HG03521 (cell line): ENCODE measurements around the gene OTOS.

ENCODE experiments used
- ATAC-seq: cut with Tn5 transposase; IDR thresholded peaks from one replicate; pipeline ENCODE4 v1.9.1; 2021; ENCODE audit warnings: mild to moderate bottlenecking, moderate library complexity; ENCODE audit not compliant: unreplicated experiment

OTOS gene

DNA sequence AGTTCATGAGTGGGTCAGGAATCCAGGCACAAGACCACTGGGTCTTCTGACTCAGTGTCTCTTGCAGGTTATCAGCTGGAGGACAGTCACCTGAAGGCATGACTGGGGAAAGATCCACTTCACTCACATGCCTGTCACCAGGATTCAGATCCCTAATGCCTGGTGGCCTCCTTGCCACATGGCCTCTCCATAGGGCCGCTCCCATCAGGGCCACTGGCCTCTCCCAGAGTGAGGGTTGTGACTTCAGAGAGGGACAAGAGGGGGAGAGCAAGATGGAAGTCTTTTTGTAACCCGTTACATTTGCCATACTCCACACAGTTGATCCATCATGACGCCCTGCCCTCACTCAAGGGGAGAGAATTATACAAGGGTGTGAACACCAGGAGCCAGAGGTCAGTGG is 13.0 kb upstream of the OTOS start:
- ATAC-seq = no peak

DNA sequence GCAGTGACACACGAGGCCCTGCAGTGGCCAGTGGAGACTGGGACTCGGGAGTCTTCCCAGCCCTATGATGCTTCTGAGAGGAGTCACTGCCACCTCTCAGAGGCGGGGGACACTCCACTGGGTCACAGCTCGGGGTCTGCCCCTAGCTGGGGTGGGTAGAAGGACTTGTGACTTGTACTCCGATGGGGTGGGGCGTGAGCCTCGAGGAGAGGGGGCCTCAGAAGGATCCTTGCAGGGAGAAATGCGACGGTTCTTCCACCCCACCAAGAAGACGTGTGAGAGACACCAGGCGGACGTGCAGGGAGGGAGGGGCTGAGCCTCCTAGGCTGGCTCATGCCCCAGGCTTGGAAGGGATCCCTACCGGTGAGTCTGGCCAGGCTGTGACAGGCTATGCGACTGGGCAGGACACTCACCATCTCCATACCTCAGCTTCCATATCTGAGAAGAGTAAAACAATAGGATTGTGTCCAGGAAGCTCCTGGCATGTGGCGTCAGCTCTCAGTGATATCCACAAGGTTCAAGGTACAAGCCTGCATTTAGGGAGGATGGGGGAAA is 11.1 kb upstream of the OTOS start:
- ATAC-seq = no peak

DNA sequence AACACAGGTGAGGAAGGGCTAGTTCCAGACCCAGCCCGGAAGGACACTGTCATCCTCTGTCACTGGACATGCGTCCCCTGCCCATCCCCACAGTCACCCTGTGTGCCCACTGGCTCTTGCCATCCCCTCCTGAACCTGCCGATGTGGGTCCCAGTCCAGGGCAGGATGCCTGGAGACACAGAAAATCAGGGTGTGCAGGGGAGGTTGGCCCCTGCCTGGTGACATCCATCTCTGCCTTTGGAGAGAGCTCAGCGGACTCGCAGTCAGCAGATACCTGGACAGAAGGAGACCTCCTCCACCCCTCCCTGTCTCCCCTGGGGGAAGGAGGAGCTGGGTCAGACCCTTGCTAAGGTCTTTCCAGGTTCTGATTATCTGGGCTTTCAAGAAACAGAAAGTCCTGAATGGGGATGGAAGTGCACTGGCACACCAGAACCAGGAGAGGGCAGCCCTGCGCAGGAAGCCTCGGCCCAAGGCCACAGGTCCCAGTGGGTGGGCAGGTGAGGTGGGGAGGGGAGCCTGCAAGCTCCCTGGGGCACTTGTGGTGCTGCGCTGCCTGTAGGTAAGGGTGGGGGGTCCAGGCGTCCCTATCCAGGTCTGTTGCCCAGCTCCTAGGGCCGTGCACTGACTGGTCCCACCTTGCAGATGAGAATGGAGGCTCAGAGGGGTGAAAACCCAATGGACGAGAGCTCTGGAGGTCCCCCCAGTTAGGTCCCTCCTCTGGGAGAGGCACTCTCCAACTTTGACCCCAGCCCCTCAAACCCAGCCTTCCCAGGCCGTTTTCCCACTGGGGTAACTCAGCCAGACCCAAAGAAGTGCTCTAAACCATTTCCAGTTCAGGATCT is 9.7 kb upstream of the OTOS start:
- no peak for ATAC-seq

DNA sequence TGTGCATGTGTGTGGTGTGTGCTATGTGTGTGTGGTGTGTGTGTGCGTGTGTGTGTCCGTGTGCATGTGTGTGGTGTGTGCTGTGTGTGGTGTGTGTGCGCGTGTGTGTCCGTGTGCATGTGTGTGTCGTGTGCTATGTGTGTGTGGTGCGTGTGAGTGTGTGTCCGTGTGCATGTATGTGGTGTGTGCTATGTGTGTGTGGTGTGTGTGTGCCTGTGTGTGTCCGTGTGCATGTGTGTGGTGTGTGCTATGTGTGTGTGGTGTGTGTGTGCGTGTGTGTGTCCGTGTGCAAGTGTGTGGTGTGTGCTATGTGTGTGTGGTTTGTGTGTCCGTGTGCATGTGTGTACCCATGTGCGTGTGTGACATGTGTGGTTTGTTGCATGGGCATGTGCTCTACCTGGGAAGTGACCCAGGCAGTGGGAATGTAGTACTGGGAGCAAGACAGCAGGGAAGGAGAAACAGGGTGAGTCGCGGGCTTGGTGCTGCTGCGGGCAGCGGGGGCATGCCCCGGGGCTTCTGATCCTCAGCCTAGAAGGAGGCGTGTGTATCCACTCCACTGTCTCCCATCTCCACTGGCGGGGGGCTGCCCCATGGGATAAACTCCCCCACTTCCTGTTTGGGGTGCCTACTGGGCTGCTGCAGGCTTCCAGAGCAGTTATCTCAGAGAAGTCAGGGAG is 7.6 kb upstream of the OTOS start:
- ATAC-seq = no peak

DNA sequence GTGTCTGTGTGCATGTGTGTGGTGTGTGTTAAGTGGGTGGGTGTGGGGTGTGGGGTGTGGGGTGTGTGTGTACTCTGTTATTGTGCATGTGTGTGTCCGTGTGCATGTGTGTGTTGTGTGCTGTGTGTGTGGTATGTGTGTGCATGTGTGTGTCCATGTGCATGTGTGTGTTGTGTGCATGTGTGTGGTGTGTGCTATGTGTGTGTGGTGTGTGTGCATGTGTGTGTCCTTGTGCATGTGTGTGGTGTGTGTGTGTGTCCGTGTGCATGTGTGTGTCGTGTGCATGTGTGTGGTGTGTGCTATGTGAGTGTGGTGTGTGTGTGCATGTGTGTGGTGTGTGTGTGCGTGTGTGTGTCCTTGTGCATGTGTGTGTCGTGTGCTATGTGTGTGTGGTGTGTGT is 6.9 kb upstream of the OTOS start:
- ATAC-seq = no peak

DNA sequence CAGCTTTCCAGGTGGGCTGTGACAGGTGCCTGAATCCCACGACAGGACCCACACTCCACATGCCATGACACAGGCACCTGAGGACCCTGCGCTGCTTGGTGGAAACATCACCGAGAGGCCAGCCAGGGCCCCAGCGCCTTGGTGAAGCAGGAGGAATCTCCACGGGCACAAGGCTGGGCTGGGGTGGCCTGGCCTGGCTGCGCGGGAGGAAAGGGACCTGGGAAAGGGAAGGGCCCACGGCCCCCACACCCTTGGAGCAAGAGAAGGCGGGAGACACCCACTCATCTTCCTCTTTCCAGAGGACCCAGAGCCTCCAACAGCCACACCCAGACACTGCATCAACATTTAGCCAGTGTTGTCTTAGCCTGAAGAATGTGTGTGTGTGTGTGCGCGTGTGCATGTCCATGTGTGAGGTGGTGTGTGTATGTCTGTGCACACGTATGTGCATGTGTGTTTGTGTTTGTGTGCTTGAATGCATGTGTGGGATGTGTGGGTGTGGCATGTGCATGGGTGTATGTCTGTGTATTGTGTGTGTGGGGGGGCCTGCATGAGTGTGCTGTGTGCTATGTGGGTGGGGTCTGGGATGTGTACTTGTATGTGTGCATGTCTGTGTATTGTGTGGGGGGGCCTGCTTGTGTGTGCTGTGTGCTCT is 6.3 kb upstream of the OTOS start:
- ATAC-seq = no peak

DNA sequence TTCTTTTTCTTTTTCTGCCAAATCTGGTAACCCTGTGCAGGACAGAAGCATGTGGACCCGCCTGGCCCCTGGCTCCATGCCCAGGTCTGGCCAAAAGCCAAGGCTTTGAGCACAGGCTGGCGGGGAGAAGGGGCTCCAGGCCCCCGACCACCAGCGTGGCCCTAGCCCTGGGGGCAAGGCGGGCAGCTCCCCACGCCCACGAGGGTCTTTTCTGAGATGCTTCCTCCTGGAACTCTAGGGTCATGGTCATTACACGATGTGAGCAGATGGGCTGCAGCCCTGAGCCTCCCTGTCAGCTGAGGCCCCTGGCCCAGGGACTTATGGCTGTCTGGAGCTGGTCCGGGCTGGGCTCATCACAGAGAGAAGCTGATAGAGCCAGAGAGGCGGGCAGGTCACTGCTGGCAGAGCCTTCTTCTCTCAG is 5.7 kb upstream of the OTOS start:
- no peak for ATAC-seq

DNA sequence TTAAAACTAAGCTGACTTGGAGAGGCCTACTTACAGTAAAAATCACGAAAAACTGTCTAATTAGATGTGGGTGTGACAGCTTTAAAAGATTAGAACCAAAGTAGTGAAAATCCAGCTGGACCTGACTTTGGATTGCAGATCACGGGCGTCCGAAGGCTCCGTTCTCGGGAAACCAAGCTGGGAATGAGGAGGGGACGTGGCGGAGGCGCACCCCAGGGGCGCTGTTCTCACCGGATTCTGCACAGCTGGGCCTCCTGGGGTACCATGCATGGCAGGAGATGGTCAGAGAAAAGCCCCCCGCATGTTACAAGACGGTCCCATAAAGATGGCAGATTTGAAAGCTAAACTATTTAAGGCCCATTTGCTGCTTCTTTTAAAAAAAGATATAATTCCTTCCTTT is 5.0 kb upstream of the OTOS start:
- no peak for ATAC-seq

DNA sequence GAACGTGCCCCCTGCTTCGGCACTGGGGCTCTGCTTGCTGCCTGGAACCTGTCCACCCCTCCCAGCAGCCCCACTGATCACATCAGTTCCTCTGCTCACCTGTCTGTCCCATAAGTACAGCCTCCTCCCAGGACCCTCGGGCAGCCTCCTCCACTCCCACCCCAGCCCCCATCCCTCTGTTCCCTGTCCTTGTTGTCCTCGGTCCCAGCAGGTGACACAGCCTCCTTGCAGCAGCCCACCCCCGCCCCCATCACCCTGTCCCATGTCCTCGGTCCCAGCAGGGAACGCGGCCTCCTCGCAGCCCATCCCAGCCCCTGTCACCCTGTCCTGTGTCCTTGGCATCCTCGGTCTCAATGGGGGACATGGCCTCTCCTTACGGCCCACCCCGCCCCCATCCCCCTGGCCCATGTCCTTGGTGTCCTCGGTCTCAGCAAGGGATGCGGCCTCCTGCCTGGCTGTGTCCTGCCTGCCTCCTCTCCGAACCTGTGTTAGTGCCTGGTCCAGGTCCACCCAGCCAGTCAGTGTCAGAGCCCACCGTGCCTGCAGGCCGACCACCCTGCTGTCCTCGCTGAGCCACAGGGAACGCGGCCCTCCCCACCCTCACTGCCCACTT is 4.3 kb upstream of the OTOS start:
- no peak for ATAC-seq

DNA sequence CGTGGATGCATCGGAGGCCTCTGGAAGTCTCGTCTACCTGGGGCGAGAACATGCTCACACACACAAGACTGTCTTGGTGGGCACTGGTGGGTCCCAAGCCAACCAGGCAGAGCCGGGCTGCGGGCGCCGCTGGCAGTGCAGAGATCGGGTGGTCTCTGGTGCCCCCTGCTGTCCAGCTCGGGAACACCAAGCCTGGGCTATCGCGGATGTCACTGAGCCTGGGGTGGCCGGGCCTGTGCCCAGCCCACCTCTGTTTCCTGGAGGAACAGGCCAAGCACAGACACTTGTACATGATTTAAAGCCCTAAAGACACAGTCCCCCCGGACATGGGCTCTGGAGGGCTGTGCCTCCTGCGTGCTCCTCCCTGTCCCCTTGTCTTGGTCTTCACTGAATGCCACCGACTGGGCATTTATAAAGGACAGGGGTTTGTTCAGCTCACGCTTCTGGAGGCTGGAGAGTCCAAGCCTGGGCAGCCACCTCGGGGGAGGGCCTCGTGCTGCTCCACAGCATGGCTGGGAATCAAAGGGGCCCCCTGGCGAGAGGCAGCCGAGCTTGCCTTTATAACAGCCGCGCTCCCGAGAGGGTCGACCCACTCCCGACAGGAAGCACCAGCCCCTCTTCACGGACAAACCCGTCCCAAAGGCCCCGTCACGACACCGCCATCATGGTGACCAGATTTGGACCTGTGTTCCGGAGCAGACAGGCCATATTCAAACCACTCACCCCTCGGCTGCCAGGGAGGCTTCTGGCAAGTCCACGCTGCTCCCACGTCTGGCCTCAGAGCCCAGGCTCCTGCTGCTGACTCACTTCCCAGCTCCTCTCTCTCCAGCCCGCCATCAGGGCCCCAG is 3.6 kb upstream of the OTOS start:
- ATAC-seq = no peak

DNA sequence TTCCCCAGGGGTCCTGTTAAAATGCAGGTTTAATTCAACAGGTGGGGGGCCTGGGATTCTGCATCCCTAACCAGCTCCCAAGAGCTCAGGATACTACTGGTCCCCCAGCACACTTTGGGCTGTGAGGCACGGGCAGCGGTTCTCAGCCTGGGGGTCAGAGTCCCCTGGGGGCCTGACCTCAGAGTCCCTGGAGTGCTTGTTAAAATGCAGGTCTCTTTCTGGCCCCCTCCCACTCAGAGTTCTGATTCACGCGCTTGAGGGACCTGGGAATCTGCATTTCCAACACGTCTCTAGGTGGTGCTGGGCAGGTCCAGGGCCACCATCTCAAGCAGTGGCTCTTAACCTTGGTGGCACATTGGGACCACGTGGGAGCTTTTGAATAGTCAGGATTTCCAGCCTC is 2.8 kb upstream of the OTOS start:
- no peak for ATAC-seq

DNA sequence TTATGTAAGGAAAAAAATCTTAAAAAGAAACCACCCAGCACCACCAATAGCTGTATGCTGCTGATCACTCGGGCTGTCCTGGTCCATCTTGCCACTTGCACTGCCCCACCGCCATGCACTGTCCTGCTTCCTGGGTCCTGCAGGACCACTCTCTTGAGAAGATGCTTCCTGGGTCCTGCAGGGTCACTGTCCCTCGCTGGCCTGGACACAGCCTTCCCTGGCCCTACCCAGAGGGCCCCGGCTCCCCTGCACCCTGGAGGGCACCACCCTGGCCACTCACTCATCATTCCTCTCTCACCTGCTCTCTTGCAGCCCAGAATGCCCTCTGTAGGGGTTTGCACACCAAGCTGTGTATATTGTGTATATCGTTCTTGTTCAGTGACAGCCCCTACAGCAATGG is 2.4 kb upstream of the OTOS start:
- no peak for ATAC-seq

DNA sequence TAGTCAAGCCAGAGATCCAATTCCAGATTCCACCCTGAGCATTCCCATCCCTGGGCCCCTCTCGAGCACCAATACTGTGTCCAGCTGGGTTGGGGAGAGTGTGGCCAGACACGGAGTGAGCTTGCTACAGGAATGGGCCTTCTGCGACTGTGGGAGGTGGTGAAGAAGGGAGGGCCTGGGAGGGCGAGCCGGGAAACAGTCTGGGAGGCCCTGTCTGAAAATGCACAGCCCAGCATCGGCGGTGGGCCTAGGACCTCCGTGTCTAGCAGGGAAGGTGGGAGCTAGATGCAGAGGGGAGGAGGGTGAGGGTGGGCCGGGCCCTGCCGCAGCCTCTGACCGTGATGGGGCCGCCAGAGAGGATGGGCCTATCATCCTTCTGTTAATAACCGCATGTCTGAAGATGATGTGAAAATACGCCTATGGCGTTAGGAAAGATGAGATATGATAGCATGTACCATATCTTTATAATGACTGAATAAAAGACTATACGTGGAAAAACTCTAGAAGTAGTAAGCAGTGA is 1.9 kb upstream of the OTOS start:
- ATAC-seq = no peak

DNA sequence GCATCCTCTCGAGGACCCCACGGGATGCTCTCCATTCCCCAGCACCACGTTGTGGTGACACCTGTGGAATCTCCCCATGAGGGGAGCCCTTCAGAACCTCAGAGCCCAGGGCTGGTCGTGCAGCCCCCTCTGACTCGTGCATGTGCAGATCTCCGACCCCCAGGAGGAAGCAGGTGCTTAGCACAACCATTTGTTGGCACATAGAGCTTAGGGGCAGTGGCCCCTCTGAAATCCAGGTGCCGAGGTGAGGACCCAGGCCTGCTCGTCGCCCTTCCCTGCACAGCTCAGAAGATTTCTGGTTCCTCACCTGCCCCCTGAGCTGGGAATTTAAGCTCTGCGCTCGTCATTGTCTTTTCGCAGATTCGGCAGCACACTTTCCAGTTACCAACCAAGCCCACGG is 1.3 kb upstream of the OTOS start:
- no peak for ATAC-seq

DNA sequence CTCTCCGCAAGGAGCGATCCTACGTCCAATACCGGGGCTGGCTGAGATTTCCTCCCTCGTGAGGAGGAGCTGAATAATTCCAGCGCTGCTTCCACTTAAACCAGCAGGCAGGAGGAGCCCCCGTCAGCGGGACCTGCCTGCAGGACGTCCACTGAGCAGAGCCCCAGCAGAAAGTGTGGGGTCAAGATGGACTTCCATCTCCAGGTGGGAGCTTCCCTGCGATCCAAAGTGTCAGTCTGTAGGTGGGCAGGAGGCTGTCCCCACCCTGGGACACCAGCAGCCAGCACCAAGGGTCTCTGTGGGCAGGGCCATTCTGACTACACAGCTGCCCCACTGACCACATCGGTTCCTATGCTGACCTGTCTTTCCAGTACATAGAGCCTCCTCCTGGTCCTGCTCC is 462 bp upstream of the OTOS start:
- no peak for ATAC-seq

DNA sequence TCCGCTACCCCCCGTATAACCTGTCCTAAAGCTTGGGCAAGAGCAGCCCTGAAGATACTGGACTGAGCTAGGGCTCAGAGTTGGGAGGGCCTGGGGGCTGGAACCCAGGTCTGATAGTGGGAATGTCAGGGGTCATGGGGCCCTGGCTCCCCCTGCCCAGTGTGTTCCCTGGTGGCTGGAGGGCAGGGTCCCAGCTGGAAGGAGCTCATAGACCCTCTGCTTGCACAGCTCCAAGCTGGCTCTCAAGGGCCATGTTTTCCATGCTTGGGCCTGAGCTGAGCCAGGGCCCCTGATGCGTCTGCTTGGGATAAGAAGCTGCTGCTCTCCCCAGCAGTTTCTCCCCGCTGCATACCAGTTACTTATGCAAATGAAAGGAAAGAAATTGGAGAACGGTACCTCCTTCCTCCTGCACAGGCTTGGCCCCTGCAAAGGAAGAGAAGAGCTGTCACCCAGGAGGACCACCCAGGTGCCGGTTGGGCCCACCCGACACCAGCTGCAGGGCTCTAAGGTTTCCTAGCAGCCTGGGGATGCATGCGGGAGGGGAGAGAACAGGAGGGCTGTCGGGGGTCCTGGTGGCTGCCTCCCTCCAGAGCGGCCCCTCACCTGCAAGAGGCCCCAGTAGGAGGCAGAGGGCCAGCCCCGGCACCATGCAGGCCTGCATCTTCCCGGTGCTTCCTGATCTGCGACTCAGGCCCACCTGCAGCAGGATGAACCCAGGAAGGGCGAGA is 628 bp downstream of the OTOS start:
- ATAC-seq = no peak

DNA sequence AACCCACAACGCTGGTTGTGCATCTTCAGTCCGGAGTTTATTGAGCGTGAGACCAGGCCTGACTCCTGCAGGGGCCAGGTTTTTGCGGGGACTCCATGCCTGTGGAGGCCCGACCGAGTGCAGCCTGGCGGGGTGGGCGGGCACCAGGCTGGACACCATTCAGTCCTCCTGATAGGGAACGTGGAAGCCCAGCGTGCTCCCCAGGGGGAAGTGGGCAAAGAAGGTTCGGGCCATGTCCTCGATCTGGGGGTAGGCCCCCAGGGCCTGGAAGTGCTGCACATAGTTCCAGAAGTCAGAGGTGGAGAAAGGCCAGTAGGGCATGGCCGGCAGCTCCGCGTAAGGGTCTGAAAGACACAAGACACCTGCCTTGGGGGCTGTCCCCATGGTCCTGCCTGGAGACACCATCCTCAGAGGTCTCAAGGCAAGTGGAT is 1.4 kb downstream of the OTOS start:
- ATAC-seq = no peak

DNA sequence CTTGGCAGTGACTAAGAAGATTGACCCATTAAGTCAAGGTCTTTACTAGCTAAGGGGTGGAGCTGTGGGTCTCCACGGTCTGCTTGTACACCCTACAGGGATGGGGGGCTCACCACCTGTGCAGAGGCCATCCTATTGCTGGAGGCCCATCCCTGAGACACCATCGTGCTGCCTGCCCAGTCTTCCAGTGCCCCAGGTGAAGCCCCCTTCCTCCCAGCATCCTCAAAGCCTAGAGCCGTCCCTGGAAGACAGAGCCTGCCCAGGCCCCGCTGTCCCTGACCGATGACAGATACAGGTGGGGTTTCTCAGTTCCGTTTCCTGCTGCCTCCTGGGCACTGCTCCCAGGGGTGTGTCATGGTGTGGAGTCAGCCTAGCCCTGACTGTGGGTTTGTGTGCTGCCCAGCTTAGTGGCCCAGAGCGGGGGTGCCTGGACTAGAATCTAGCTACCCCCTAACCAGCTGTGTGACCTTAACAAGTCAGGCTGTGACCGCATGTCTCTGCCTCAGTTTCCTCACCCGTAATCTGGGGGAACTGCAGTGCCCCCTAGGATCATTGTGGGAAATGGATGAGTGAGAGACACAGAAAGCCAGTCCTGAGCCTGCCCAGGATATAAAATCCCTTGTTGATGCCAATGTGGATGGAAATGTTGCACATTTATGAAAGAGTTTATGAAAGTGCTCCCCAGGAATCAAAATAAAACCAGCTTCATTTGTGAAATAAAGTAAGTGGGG is 2.0 kb downstream of the OTOS start:
- no peak for ATAC-seq
